Stomach (tissue), 9 donors: ENCODE measurements around the gene BMP10. TPM values are rescaled to one million over a fixed set of nuclear protein-coding genes. Genes with fewer than 3 reads are reported as not detected.
A peak's percentile ranks its signal among the peaks of the same experiment; 100 is the strongest.

Experiments used
- DNase-seq, 2 donors: peaks; one replicate each; pipeline versions ENCODE4 v3.0.0 to v3.0.0-alpha.2; 2013 to 2019
- H3K27ac ChIP-seq, 5 donors: fragments of 200-600 bp in 4 of 5; sonication (generic) in 4 of 5; one replicate each; pipeline ENCODE4 v1.5.1; 2013 to 2019; ENCODE audit warnings: mild to moderate bottlenecking in 1 of 5, moderate library complexity in 1 of 5
- H3K27me3 ChIP-seq, 3 donors: fragments of 200-600 bp; sonication (generic); one replicate each; pipeline ENCODE4 v1.5.1; 2017 to 2019; ENCODE audit warnings: mixed run types in 1 of 3
- H3K36me3 ChIP-seq, 4 donors: fragments of 200-600 bp; sonication (generic); 1 replicate in 3 of 4; 2 replicates in 1 of 4; pipeline ENCODE4 v1.5.1; 2016 to 2019
- H3K4me1 ChIP-seq, 4 donors: fragments of 200-600 bp; sonication (generic); one replicate each; pipeline ENCODE4 v1.5.1; 2016 to 2019
- H3K4me3 ChIP-seq, 4 donors: fragments of 200-600 bp; sonication (generic) in 3 of 4; one replicate each; pipeline ENCODE4 v1.5.1; 2016 to 2019; ENCODE audit warnings: mild to moderate bottlenecking in 1 of 4
- H3K9me3 ChIP-seq, 4 donors: fragments of 200-600 bp; sonication (generic); one replicate each; pipeline ENCODE4 v1.5.1; 2016 to 2019
- EP300 ChIP-seq: sonication (generic); formaldehyde crosslinking; IDR thresholded peaks from one replicate; pipeline ENCODE4 v1.6.1; 2017; ENCODE audit warnings: antibody characterized with exemption
- POLR2A ChIP-seq, 4 donors: fragments of 450-650 bp; IDR thresholded peaks; one replicate each; pipeline ENCODE4 v1.6.1; 2016; ENCODE audit warnings: antibody characterized with exemption in 4 of 4, control low read depth in 2 of 4, mild to moderate bottlenecking in 1 of 4, moderate library complexity in 1 of 4
- POLR2AphosphoS5 ChIP-seq, 3 donors: sonication (generic); formaldehyde crosslinking; IDR thresholded peaks; one replicate each; pipeline ENCODE4 v1.6.1; 2016; ENCODE audit warnings: antibody characterized with exemption in 3 of 3
- whole genome bisulfite sequencing, 5 donors: extraction: QIAGEN DNeasy Blood & Tissue Kit in 3 of 5; methylation state at CpG; one replicate each; pipeline versions ENCODE4 v1.1.5 to v1.1.7; 2013 to 2018; 5-methylcytosine and 5-hydroxymethylcytosine counted together
- intact Hi-C: fragments of 100-400 bp; cut with DNase I; formaldehyde crosslinking; loops from one replicate; pipeline ENCODE4 v1.15.1; 2023; ENCODE audit warnings: low total_unique reads
- polyA plus RNA-seq, 3 donors: library from polyadenylated mRNA; stranded (reverse); fragments of 200-250 nt; gene quantifications; one replicate each; pipeline ENCODE4 v1.2.3, GENCODE V29; 2013
- total RNA-seq, 5 donors: library from RNA; depleted of rRNA; stranded (reverse); fragments of >200 nt; gene quantifications; one replicate each; pipeline versions ENCODE4 v1.1.0 to v1.2.3, GENCODE V29; 2014 to 2016
- TF ChIP-seq, protein P1 (sequence below), 7 experiments: fragments of 450-650 bp in 4 of 7; fragments of 200-600 bp in 3 of 7; sonication (generic) in 3 of 7; IDR thresholded peaks; one replicate each; pipeline ENCODE4 v1.5.1; 2016 to 2019; ENCODE audit warnings: antibody characterized with exemption in 7 of 7, control low read depth in 2 of 7, mild to moderate bottlenecking in 1 of 7
- donor health status: healthy with polysubstance abuse.
- donor health status: Bipolar disorder and iron deficiency.
- donor health status: healthy.

BMP10 gene
- total and polyA plus RNA-seq, 8 donors = 0.37 TPM; not detected in 7

DNA sequence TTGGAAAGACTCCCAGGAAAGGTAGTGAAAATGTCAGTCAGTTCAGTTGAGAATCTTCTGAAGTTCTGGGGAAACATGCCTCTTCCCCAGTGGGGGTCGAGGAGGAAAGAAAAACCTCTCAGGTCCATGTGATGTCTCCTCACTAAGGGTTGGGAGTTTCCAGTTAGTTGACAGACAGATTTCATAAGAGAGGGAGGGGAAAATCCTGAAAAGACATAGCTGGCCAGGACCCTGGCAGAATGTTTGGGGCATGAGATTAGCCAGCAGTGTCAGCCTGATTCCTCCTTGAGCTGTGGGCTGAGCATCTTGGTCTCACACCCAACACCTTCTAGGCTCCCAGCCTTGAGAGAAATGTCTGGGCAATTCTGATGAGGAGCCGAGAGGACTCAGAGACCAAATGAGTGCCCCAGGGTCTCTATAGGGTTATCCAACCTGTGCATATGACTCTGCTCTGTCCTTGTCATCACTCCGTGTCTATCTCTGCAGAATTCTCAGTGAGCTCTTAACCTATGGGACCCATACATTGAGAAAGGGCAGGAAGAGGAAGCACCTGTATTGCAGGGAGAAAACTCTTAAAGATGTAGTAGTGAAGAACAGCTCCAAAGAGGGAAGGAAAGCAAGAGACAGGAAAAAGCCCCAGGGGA lies 13.9 kb downstream of the BMP10 start:
- no peak for DNase-seq
- H3K4me1 ChIP-seq = peaks cover 0 to 19% (median 12%) of the 10 kb centered on the region in 4 donors
- no peak overlapping the region for H3K27ac ChIP-seq
- TF ChIP-seq EP300 (no peak), POLR2AphosphoS5 (IDR thresholded peaks at IDR 0.05) (no peak), POLR2A (IDR thresholded peaks at IDR 0.05) (no peak)
- TF ChIP-seq, protein P1, sequence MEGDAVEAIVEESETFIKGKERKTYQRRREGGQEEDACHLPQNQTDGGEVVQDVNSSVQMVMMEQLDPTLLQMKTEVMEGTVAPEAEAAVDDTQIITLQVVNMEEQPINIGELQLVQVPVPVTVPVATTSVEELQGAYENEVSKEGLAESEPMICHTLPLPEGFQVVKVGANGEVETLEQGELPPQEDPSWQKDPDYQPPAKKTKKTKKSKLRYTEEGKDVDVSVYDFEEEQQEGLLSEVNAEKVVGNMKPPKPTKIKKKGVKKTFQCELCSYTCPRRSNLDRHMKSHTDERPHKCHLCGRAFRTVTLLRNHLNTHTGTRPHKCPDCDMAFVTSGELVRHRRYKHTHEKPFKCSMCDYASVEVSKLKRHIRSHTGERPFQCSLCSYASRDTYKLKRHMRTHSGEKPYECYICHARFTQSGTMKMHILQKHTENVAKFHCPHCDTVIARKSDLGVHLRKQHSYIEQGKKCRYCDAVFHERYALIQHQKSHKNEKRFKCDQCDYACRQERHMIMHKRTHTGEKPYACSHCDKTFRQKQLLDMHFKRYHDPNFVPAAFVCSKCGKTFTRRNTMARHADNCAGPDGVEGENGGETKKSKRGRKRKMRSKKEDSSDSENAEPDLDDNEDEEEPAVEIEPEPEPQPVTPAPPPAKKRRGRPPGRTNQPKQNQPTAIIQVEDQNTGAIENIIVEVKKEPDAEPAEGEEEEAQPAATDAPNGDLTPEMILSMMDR (IDR thresholded peaks at IDR 0.05) = no peak
- intact Hi-C loops = no loop called here
- H3K27me3 ChIP-seq = no peaks in the 10 kb centered on the region
- H3K36me3 ChIP-seq = no peaks in the 10 kb centered on the region
- WGBS, 5 donors = 68 to 81% (median 73%) methylated on average over 3 of the region's 3 CpGs
- no peak overlapping the region for H3K4me3 ChIP-seq
- no peaks in the 10 kb centered on the region for H3K9me3 ChIP-seq

GRCh38 chr2:68855550-68855949 lies 15.6 kb downstream of the BMP10 start:
- Histone ChIP-seq H3K27ac (no peak overlapping the region), H3K4me1 (peaks cover 0 to 18% (median 12%) of the 10 kb centered on the region in 4 donors), H3K9me3 (no peaks in the 10 kb centered on the region), H3K36me3 (no peaks in the 10 kb centered on the region), H3K4me3 (no peak overlapping the region), H3K27me3 (no peaks in the 10 kb centered on the region)
- 91 to 96% (median 93%) methylated on average over 3 of the region's 3 CpGs for WGBS, 5 donors
- intact Hi-C loops = no loop called here
- no peak for DNase-seq
- TF ChIP-seq EP300 (no peak), POLR2AphosphoS5 (IDR thresholded peaks at IDR 0.05) (no peak), POLR2A (IDR thresholded peaks at IDR 0.05) (no peak)
- TF ChIP-seq, protein P1 (IDR thresholded peaks at IDR 0.05) = no peak

- peaks cover 0 to 17% (median 7%) of the 10 kb centered on the region in 4 donors for H3K4me1 ChIP-seq
- intact Hi-C loops = no loop called here
Measured at GRCh38 chr2:68854476-68854875, 16.7 kb downstream of the BMP10 start.

GRCh38 chr2:68853915-68854314 lies 17.3 kb downstream of the BMP10 start:
- 70 to 84% (median 79%) methylated on average over 4 of the region's 4 CpGs for WGBS, 5 donors
- Histone ChIP-seq H3K9me3 (no peaks in the 10 kb centered on the region), H3K27ac (no peak overlapping the region), H3K4me3 (no peak overlapping the region), H3K36me3 (no peaks in the 10 kb centered on the region), H3K27me3 (no peaks in the 10 kb centered on the region), H3K4me1 (peaks cover 0 to 16% (median 5%) of the 10 kb centered on the region in 4 donors)
- intact Hi-C loops = no loop called here
- TF ChIP-seq POLR2A (IDR thresholded peaks at IDR 0.05) (no peak), POLR2AphosphoS5 (IDR thresholded peaks at IDR 0.05) (no peak)
- TF ChIP-seq, protein P1 (IDR thresholded peaks at IDR 0.05) = no peak
- peak in 1 of 2 donors; percentile 20 for DNase-seq

More at GRCh38 chr2:68854476-68854875, 16.7 kb downstream of the BMP10 start:
- no peak overlapping the region for H3K4me3 ChIP-seq
- H3K36me3 ChIP-seq = no peaks in the 10 kb centered on the region
- no peak for DNase-seq
- TF ChIP-seq POLR2A (IDR thresholded peaks at IDR 0.05) (no peak), EP300 (no peak), POLR2AphosphoS5 (IDR thresholded peaks at IDR 0.05) (no peak)
- TF ChIP-seq, protein P1 (IDR thresholded peaks at IDR 0.05) = no peak
- no peak overlapping the region for H3K27ac ChIP-seq
- no peaks in the 10 kb centered on the region for H3K9me3 ChIP-seq
- H3K27me3 ChIP-seq = no peaks in the 10 kb centered on the region
